Measurements from ENCODE around the gene ZNRF1. TPM values are rescaled to one million over a fixed set of nuclear protein-coding genes. Genes with fewer than 3 reads are reported as not detected.

Gene ZNRF1
- total and polyA plus RNA-seq, 10 of the 15 experiments (the other 5 are each of a cell fraction or from before 2014, with no cell fraction given) = 5.8 to 25.9 (median 14.3) TPM

- peaks cover 8% of the 10 kb centered on the region for H3K4me1 ChIP-seq (ENCODE audit: control insufficient read depth, insufficient read depth, low read length)
- ChIA-PET CTCF (interaction anchor here (3.2 kb wide), 1 partner anchor 115 kb away, joined by 90 read pairs; no protein-coding TSS in a partner anchor), POLR2A (interaction anchor here (0.6 to 3.4 kb wide), 2 partner anchors 116 to 1958 kb away, joined by 4 to 13 read pairs; no protein-coding TSS in a partner anchor), RAD21 (ENCODE audit: unreplicated experiment) (interaction anchor here (5.5 kb wide), 1 partner anchor 114 kb away, joined by 92 read pairs; no protein-coding TSS in a partner anchor), SMC1A (ENCODE audit: uncharacterized antibody, unreplicated experiment) (interaction anchor here (1.7 to 4.1 kb wide), 2 partner anchors 11 to 114 kb away, joined by 4 to 69 read pairs; partner anchors contain the start of gene WDR59)
- H3K79me2 ChIP-seq (ENCODE audit: control insufficient read depth, insufficient read depth, low read length) = peaks cover 15% of the 10 kb centered on the region
- no peak overlapping the region for H2AFZ ChIP-seq (ENCODE audit: control insufficient read depth, low read depth, low read length)
- in situ Hi-C loops (cut with MboI) (no loop called here), intact Hi-C loops (cut with micrococcal nuclease; ENCODE audit: unreplicated experiment) (loop anchor here (10.0 kb wide), 1 partner anchor 131 kb away; no protein-coding TSS in a partner anchor)
- no TSS peak for BruUV-seq (replicated peaks)
- no peak overlapping the region for H3K27ac ChIP-seq (ENCODE audit: control insufficient read depth, insufficient read depth)
- ATAC-seq (no peak), DNase-seq (ENCODE audit: low read depth, low spot score) (no peak), FAIRE-seq (no peak)
- H3K27me3 ChIP-seq (replicated peaks in 1 of 2; ENCODE audit: control insufficient read depth in 2 of 2, insufficient read depth in 2 of 2, low read length in 1 of 2) = no peaks in the 10 kb centered on the region
- no peak overlapping the region for H3K4me3 ChIP-seq
- H3K9me3 ChIP-seq (replicated peaks; ENCODE audit: control insufficient read depth, insufficient read depth, low read length) = no peaks in the 10 kb centered on the region
- no peaks in the 10 kb centered on the region for H4K20me1 ChIP-seq (ENCODE audit: control insufficient read depth, insufficient read depth)
- no peak overlapping the region for H3K4me2 ChIP-seq (ENCODE audit: control insufficient read depth, insufficient read depth)
- no peak overlapping the region for H3K9ac ChIP-seq (ENCODE audit: control insufficient read depth, insufficient read depth, low read length)
- 100% methylated on average over 1 of the region's 1 CpG for WGBS (ENCODE audit: insufficient coverage, insufficient replicate concordance, low lambda C conversion rate, missing lambda C conversion rate)
- TF ChIP-seq EGR1 (IDR thresholded peaks at IDR 0.05; ENCODE audit: borderline replicate concordance in 1 of 2, low read depth in 2 of 2, low read length in 2 of 2) = no peak
- H3K36me3 ChIP-seq (ENCODE audit: control insufficient read depth in 2 of 2, insufficient read depth in 2 of 2, low read length in 1 of 2) = no peaks in the 10 kb centered on the region
Observed at GRCh38 chr16:74995986-74996385, 2.8 kb upstream of the ZNRF1 start.

DNA sequence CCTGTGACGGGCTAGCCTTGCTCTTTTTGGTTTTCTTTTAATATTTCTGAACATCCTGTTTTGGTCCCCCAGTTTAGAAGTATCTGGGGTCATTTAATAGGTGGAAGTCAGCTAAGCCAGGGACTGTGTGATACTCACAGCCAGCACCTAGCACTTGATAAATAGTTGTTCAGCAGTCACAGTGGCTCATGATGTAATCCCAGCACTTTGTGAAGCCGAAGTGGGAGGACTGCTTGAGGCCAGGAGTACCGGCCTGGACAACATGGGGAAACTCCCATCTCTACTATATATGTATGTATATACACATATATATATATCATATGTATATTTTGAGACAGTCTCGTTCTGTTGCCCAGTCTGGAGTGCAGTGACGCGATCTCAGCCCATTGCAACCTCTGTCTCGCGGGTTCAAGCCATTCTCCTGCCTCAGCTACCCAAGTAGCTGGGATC, 1.8 kb upstream of the ZNRF1 start:
- no peaks in the 10 kb centered on the region for H3K36me3 ChIP-seq (ENCODE audit: control insufficient read depth in 2 of 2, insufficient read depth in 2 of 2, low read length in 1 of 2)
- H3K4me3 ChIP-seq = no peak overlapping the region
- H3K27me3 ChIP-seq (replicated peaks in 1 of 2; ENCODE audit: control insufficient read depth in 2 of 2, insufficient read depth in 2 of 2, low read length in 1 of 2) = no peaks in the 10 kb centered on the region
- no peak overlapping the region for H2AFZ ChIP-seq (ENCODE audit: control insufficient read depth, low read depth, low read length)
- intact Hi-C loops (cut with micrococcal nuclease; ENCODE audit: unreplicated experiment) = loop anchor here (10.0 kb wide), 1 partner anchor 132 kb away; no protein-coding TSS in a partner anchor
- 76% methylated on average over 8 of the region's 8 CpGs for WGBS (ENCODE audit: insufficient coverage, insufficient replicate concordance, low lambda C conversion rate, missing lambda C conversion rate)
- ChIA-PET RAD21 (ENCODE audit: unreplicated experiment) (interaction anchor here (1.5 to 5.5 kb wide), 2 partner anchors 11 to 113 kb away, joined by 6 to 92 read pairs; no protein-coding TSS in a partner anchor), SMC1A (ENCODE audit: uncharacterized antibody, unreplicated experiment) (interaction anchor here (1.7 to 4.1 kb wide), 3 partner anchors 12 to 113 kb away, joined by 4 to 69 read pairs (median 6); partner anchors contain the start of gene WDR59), CTCF (interaction anchor here (0.6 to 3.2 kb wide), 3 partner anchors 11 to 114 kb away, joined by 4 to 90 read pairs (median 6); partner anchors contain the start of gene WDR59), POLR2A (interaction anchor here (3.4 kb wide), 1 partner anchor 114 kb away, joined by 13 read pairs; no protein-coding TSS in a partner anchor)
- H3K79me2 ChIP-seq (ENCODE audit: control insufficient read depth, insufficient read depth, low read length) = peaks cover 24% of the 10 kb centered on the region
- no peak overlapping the region for H3K27ac ChIP-seq (ENCODE audit: control insufficient read depth, insufficient read depth)
- no peak overlapping the region for H3K9ac ChIP-seq (ENCODE audit: control insufficient read depth, insufficient read depth, low read length)
- in situ Hi-C loops (cut with MboI) = no loop called here
- DNase-seq (ENCODE audit: low read depth, low spot score) = no peak
- H3K4me1 ChIP-seq (ENCODE audit: control insufficient read depth, insufficient read depth, low read length) = peaks cover 8% of the 10 kb centered on the region
- ATAC-seq = no peak
- no peak overlapping the region for H3K4me2 ChIP-seq (ENCODE audit: control insufficient read depth, insufficient read depth)
- FAIRE-seq = no peak
- H3K9me3 ChIP-seq (replicated peaks; ENCODE audit: control insufficient read depth, insufficient read depth, low read length) = no peaks in the 10 kb centered on the region
- H4K20me1 ChIP-seq (ENCODE audit: control insufficient read depth, insufficient read depth) = no peaks in the 10 kb centered on the region
- no TSS peak for BruUV-seq (replicated peaks)
- TF ChIP-seq KDM1A (IDR thresholded peaks at IDR 0.05; ENCODE audit: borderline replicate concordance) = no peak
- no peak for TF ChIP-seq CBX5 (IDR thresholded peaks at IDR 0.05; ENCODE audit: low read depth)
- TF ChIP-seq, protein P1, sequence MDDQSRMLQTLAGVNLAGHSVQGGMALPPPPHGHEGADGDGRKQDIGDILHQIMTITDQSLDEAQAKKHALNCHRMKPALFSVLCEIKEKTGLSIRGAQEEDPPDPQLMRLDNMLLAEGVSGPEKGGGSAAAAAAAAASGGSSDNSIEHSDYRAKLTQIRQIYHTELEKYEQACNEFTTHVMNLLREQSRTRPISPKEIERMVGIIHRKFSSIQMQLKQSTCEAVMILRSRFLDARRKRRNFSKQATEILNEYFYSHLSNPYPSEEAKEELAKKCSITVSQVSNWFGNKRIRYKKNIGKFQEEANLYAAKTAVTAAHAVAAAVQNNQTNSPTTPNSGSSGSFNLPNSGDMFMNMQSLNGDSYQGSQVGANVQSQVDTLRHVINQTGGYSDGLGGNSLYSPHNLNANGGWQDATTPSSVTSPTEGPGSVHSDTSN (IDR thresholded peaks at IDR 0.05; ENCODE audit: insufficient replicate concordance, low read depth, low read length) = no peak
- no peak for TF ChIP-seq E2F4 (IDR thresholded peaks at IDR 0.05; ENCODE audit: low read depth, low read length)
- TF ChIP-seq MAX (IDR thresholded peaks at IDR 0.05; ENCODE audit: low read depth, low read length) = no peak
- TF ChIP-seq SMC3 (IDR thresholded peaks at IDR 0.05; ENCODE audit: borderline replicate concordance, low read length) = no peak
- TF ChIP-seq BHLHE40 (IDR thresholded peaks at IDR 0.05; ENCODE audit: borderline replicate concordance in 1 of 2, low read depth in 2 of 2, low read length in 1 of 2) = no peak
- TF ChIP-seq, protein P2, sequence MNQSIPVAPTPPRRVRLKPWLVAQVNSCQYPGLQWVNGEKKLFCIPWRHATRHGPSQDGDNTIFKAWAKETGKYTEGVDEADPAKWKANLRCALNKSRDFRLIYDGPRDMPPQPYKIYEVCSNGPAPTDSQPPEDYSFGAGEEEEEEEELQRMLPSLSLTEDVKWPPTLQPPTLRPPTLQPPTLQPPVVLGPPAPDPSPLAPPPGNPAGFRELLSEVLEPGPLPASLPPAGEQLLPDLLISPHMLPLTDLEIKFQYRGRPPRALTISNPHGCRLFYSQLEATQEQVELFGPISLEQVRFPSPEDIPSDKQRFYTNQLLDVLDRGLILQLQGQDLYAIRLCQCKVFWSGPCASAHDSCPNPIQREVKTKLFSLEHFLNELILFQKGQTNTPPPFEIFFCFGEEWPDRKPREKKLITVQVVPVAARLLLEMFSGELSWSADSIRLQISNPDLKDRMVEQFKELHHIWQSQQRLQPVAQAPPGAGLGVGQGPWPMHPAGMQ (IDR thresholded peaks at IDR 0.05; ENCODE audit: borderline replicate concordance) = no peak
- TF ChIP-seq TARDBP (IDR thresholded peaks at IDR 0.05; ENCODE audit: borderline replicate concordance) = no peak
- TF ChIP-seq SIX5 (IDR thresholded peaks at IDR 0.05; ENCODE audit: low read depth, low read length, severe bottlenecking) = no peak

All from GM12878 (cell line).